GM18868 (cell line): ENCODE measurements around the gene MS4A6A.
"Not testable (repeated sequence)": the region's sequence is repeated elsewhere in the genome, so short reads cannot be mapped to it uniquely, and the experiment has no call there.

Source experiments
- ATAC-seq: cut with Tn5 transposase; IDR thresholded peaks from one replicate; pipeline ENCODE4 v1.9.1; 2021; ENCODE audit warnings: mild to moderate bottlenecking, moderate library complexity; ENCODE audit not compliant: unreplicated experiment

MS4A6A gene

DNA sequence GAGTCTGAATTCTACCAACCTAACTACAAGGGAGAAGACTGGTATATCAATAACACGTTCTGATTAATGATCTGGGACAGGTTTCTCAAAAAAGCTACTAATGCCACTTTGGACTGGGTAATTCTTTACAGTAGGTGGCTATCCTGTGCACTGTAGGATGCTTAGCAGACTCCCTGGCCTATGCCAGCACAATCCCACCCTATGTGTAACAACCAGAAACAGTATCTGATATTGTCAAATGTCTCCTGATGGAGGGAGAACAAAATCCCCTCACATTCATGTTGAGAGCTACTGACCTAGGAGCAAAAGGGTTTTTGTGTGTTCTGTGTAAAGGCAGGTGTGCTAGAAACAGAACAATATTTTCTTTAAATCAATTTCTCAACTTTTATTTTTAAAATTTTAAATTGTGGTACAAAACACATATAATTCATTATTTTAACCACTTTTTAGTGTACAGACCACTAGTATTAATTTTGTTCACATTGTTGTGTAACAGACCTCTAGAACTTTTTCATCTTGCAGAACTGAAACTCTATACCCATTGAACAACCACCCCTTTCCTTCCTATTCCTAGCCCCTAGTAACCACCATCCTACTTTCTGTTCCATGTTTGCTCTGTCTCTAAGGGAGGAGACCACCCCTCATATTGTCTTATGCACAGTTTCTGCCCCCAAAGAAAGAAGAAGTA is 2.1 kb upstream of the MS4A6A start:
- peak; percentile 81 for ATAC-seq

DNA sequence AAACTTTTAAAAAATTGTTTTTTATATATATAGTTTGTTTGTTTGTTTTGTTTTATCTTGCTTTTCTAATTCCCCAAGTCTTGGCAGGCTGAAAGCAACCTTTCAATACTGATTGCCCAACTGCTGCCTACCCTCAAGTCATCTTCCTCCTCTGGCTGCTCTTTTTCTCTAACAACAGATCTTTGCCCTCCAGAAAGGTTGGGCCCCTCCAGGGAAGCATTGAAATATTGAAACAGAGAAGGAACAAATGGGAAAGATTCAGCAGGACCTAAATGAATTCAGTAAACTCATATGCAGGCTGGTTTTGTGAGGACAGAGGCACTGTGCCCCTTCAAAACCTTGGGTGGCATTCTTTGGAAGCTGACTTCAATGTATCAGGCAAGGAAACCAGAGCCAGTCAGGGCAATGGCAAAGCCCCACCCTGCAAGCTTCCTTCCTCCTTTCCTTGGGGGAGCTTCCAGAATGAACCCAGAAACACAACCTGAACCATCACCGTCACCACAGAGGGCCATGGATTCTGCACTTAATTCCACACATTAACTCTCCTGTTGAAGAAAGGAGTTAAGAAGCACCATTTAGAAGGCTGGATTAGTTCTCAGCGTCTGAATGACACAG is 815 bp upstream of the MS4A6A start:
- ATAC-seq: no peak

DNA sequence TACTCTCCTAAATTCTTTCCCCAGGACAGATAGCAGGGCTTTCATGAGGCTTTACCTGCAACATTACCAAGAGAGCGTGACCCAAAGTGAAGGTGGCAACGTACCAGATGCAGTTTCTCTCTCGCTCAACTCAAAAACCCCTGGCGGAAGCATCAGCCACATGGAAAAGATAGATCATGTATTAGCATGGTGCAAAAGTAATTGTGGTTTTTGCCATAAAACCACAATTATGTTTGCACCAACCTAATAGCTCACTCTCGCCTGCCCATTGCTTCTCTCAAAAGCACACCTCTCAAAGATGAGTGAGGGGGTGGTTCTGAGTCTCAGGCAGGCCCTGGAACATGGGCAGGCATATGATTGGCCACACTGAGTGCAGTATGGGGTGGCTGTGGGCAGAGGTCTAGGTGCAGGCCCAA is 7.0 kb downstream of the MS4A6A start:
- ATAC-seq: peak; percentile 69

DNA sequence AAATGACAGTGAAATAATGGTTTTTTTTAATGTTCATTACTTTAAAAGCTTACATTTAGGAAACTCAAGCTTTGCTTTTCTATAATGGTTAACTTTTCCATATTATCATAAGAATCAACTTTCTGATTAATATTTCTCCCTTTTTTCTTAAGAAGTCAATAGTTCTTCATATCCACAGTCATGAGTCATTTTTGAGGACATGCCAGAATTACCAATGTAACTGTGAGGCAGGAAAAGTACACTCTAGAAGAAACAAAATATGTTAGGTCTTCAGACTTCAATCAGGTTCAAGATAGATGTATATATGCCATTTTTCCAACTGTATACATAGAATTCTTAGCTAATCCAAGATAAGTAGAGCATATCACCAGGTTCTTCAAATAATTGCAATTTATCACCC is 10.9 kb downstream of the MS4A6A start:
- no peak for ATAC-seq

DNA sequence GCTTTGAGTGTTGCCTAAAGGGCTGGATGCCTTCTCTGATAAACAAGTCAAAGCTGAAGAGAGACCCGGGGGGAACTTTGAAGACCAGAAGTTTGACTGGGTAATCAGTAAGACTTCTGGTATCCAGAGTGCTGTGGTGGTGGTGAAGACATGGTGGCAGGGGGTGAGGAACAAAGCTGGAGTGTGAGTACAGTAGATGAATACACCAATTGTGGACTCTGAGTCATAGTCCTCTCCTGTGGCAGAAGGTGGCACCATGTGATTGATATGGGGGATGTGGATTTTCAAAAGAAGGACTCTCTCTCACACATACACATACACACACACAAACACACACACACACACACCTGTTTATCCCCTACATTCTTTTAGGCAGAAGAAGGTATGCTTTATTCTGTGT is 12.3 kb downstream of the MS4A6A start:
- no peak for ATAC-seq

DNA sequence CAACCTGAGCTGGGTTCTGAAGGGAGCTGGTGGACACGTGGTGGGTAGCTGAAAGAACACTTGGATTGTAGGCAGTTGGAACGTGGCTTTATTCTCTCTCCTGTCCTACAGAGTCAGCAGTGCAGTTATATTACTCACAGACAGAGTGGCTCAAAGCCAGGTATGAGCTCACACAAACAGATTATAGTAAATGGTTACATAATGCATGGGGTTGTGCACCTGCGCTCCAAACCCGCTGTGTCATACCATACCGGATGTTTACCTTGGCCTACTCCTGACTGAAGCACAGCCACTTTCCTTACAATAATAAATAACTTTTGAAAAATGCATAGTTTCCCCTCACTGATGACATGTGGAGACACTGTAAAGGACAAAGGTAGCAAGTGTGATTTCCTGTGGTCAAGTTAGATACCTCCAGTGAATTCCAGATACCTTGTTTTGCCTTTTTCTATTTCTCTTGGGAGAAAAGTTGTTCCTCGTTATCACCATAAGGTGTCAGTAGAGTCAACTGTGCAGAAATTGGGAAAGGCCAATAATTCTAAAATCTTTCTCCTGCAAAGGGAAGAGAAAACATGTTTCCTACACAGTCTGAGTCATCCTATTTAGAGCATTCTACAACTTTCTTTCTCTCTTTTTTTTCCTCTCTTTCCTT is 13.5 kb downstream of the MS4A6A start:
- ATAC-seq: no peak

DNA sequence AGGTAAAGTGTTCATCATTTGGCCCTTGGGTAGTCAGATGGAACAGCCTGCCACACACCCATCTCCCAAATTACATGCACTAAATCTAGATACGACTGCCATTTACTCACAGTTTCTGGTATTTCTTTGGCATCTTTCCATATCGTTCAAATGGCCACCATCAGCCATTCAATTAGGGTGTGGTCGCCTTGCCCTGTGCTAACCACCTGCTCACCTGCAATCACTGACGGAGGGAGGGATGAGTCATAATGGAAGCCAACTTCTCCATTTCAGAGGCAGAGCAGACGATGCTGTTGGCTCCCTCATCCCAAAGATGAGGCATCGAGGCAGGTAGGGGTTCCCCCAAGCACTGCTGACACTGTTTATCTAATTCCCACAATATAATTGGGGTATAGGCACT is 14.6 kb downstream of the MS4A6A start:
- no peak for ATAC-seq

DNA sequence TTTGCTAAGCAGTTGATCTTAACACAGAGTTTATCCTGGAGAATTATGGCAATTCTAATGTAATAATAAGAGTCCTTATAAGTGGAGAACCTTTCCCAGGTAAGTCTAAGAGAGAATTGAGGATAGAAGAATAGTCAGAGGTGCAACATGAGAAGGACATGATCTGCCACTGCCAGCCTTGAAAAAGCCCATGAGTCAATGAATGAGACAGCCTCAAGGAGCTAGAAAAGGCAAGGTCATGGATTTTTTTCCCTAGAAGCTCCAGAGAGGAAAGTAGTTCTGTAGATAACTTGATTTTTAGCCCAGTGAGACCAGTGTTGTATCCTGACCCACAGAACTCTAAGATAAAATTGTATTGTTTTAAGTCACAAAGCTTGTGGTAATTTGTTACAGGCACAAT is 16.9 kb downstream of the MS4A6A start:
- no peak for ATAC-seq

DNA sequence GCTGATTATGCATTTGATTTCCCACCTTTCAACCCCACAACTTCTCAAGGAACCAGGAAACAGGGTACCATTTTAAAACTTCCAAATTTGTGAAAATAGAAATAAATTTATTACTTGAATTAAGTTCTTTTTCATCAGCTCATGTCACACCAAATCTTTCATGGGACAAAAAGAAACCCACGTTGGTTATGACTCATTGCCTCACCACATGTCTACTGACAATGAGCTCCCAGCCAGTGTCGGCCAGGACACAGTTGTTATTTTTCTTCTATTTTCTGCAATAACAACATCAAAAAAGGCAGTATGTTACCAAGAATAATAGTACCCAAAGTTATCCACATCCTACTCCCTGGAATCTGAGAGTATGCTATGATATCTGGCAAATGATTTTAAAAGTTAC is 17.3 kb downstream of the MS4A6A start:
- ATAC-seq: no peak

DNA sequence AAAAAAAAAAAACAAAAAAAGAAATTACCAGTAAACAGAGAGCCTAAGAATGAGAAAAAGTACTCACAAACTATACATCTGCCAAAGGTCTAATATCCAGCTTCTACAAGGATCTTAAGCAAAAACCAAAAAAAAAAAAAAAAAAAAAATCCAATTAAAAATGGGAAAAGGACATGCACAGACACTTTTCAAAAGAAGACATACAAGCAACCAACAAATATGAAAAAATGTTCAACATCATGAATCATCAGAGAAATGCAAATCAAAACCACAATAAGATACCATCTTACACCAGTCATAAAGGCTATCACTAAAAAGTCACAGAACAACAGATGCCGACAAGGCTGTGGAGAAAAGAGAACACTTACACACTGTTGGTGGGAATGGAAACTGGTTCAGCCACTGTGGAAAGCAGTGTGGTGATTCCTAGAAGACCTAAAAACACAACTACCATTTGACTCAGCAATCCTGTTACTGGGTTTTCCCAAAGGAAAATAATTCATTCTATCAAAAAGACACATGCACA is 18.3 kb downstream of the MS4A6A start:
- no peak for ATAC-seq

DNA sequence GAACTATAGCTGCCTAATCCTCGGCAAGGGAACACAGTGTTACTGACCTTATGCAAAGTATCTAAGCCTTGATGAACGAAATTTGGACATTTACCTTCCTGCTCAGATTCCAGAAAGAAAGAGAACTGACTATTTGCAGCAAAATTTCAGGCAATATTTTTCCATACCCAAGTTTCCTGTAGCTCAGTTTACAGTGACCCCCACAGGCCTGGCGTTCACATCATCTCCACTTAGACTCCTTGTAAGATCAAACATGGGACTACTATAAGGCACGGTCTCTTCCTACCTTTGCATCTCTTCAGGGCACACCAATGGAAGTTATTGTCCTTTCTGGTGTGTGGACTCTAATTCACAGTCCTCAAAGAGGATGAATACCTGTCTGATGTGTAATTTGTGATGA is 21.1 kb downstream of the MS4A6A start:
- ATAC-seq: no peak

DNA sequence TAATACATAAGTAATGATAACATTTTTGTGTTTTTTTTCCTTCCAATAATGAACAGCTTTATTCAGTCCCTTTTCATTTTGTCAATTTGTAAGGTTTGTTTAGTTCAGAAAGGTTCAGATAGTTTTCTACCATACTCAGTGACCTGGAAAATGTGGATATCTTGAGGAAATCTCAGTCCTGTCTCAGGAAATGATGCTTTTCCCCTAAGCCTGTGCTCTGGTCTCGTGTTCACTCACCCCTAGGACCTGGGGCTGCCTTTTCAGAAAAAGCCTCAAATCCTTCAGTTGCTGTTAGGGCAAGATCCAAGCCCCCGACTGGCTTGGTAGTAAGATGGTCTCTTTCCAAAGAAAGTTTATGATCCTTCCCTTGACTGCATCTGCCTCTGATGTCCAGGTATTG is 21.8 kb downstream of the MS4A6A start:
- no peak for ATAC-seq

DNA sequence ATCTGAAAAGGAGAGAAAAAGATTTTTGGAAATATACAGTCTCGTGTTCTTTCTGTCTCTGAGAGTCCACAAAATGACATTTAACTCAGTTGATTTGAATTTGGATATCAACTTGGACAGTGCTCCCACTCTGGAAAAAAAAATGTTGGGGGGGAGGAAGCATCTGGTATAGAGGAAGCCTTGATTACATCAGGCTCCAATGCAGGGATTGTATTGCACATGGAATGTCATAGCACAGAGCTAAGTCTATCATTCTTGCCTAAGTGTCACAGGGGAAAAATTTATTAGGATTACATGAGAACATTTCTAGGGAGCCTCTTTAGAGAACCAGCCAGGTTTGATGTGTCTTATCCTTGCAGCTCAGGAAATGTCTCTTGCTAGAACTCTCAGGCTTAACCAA is 23.0 kb downstream of the MS4A6A start:
- no peak for ATAC-seq

DNA sequence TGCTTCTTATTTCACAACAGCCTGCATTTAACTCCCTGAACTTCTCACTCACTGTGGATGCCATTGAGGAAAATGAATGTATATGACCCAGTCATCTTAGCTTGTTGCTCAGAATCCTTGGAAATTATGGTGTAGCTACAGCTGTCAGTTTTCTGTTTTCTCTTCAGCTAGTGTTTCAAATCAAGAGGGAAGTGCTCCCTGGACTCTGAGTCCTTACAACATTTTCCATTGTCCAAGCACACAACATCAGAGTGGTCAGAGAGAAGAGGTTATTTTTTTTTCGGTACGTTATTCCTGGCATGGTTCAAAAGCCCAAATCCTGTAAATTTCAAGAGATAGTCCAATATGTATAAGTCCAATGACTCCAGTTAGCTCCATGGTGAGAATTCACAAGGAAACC is 23.6 kb downstream of the MS4A6A start:
- no peak for ATAC-seq

DNA sequence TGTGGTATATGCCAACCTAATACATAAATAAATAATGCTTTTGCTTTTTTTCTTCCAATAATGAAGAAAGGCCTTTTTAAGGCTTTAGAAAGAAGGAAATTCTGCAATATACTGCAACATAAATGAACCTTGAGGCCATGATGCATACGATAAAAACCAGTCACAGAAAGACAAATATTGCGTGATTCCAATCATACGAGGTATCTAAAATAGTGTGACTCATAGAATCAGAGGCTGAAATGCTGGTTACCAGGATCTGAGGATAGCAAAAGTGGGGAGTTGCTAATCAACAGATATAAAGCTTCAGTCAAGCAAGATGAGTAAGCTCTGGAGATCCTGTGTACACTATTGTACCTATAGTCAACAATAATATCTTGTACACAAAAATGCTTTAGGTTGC is 24.2 kb downstream of the MS4A6A start:
- no peak for ATAC-seq

DNA sequence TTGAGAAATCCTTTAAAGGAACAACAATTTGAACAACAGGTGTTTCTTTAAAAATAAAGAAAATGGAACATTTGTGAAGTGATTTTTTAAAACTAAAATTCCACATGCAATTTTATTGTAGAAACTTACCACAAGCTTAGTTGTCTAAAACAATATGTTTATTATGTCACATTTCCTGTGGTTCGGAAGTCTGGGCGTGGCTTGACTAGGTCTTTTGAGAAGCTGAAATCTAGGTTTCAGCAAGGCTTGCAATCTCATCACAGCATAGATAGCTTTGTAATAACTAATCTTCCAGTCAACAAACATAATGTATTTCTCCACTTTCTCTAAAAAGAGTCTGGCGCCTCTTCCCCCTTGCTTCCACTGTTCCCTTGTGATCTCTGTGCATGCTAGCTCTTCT is 27.0 kb downstream of the MS4A6A start:
- no peak for ATAC-seq

DNA sequence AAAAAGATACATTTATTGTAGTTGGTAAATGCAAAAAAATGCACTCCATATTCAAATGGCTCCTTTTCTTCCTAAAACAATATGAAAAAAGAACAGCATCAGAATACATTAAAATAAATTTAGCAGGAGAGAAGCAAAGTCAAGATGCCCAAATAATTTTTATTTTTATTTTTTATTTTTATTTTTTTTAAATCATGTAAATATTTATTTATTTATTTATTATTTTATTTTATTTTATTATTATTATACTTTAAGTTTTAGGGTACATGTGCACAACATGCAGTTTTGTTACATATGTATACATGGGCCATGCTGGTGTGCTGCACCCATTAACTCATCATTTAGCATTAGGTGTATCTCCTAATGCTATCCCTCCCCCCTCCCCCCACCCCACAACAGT is 30.2 kb downstream of the MS4A6A start:
- not testable (repeated sequence) for ATAC-seq

DNA sequence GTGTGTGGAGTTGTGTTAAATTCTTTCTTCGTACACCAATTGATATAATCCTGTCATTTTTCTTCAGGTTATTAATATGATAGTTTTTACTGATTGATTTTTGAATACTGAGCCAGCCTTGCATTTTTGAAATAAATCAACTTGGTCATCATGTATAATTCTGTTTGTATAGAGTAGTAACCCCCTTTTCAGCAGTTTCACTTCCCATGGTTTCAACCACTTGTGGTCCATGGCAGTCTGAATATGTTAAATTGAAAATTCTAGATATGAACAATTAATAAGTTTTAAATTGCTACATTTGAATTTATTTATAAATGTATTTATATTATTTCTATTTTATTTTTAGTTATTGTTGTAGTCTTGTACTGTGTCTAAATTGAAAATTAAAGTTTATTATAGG is 32.6 kb downstream of the MS4A6A start:
- ATAC-seq: no peak

DNA sequence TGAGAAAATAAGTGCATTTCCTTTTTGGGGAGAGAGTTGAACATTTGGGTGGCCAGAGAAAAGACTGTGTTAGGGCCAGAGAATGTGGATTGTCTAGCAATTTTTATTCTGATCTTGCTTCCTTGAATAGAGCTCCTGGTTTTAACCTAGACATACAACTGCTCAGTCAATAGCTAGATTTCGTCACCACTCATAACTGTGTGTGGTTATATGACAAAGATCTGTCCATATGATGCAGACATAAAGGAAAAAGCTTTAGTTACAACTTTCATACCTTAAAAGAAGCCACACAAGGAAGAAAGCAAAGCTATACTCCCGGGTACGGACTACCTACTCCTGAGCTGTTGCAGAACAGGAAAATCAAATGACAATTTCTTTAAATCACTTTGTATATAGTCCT is 37.2 kb downstream of the MS4A6A start:
- no peak for ATAC-seq

DNA sequence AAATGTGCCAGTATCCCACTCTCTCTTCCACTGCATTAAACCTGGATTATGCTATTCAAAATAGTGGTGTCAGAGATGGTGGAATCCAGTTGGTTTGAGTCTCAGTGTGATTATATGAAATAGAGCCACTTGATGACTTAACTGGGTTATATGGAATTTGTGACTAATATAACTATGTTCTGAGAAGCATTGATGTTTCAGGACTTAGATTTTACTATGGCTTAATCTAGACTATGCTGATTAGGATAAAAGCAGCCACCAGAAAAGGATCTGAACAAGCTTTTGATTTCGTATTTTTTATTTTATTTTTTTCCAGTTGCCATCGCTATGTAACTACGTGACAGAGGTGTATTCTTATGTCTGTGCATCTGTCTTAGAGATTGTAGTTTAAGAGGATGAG is 39.1 kb downstream of the MS4A6A start:
- ATAC-seq: no peak

DNA sequence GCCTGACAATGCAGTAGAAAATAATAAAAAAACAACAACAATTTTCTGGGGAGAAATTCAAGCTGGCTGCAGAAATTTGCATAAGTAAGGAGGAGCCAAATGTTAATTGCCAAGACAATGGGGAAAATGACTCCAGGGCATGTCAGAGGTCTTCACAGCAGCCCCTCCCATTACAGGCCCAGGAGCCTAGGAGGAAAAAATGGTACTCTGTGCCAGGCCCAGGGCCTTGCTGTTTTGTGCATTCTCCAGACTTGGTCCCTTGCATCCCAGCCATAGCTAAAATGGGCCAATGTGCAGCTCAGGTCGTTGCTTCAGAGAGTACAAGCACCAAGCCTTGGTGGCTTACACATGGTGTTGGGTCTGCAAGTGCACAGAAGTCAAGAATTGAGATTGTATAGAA is 49.0 kb downstream of the MS4A6A start:
- no peak for ATAC-seq

DNA sequence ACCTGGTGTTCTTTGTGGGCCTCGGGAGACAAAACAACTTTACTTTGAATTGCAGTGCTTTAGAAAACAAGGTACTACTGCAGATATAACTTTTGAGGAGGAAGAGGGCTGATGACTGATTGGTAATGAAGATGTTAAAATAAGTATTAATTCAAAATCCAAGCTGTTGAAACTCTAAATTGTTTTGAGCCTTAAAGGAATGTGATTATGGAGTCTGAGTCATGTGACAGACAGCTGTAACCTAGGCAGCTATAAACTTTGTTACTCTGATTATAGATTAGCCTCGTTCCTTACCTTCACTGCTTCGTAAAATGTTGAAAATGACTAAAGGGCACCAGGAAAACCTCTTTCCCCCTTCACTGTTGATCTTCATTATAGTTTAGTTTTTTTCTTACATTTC is 51.0 kb downstream of the MS4A6A start:
- no peak for ATAC-seq
